ENCODE data around the gene STXBP1.

The STXBP1 gene

DNA sequence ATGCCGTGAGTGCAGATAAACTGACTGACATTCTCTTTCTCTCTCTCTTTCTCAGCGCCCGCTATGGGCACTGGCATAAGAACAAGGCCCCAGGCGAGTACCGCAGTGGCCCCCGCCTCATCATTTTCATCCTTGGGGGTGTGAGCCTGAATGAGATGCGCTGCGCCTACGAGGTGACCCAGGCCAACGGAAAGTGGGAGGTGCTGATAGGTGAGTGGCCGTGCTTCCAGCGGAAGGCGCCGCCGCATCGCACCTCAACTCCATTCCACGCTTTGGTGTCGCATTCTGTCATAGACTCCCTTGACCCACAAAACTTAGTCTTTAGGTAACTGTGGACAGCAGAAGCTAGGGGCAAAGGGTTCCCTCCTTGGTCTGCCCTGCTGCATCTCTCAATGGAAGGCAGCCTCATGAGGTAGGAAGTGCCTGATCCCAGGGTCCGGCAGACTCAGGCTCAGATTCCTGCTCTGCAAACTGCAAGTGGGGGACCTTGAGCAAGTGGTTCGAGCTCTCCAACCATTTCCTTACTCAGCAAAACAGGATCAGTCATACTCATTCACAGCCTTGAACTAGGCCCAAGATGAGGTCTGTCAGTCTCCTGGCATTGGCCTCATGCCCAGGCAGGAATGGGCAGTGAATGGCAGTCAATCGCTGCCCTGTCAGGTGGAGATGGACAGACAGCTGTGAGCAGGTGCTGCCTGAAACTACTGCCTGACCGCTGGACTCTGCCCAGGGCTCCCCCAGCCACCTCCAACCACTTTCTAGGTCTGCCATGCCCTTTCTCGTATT is 70.5 kb downstream of the STXBP1 start:
- H3K27ac ChIP-seq (ENCODE audit: low read depth, low read length): no peak overlapping the region
- no peaks in the 10 kb centered on the region for H3K4me1 ChIP-seq (ENCODE audit: control insufficient read depth, insufficient read depth, low read length)
- no peaks in the 10 kb centered on the region for H3K9me3 ChIP-seq (ENCODE audit: control insufficient read depth, insufficient read depth, low read length)
- no peak overlapping the region for H3K4me3 ChIP-seq (ENCODE audit: low read depth, low read length)
- H3K36me3 ChIP-seq (ENCODE audit: control insufficient read depth, insufficient read depth, low read length): peaks cover 56% of the 10 kb centered on the region
- H3K27me3 ChIP-seq (ENCODE audit: control insufficient read depth, insufficient read depth, low read length): no peaks in the 10 kb centered on the region
- H3K9ac ChIP-seq (ENCODE audit: low read depth, low read length): no peak overlapping the region

DNA sequence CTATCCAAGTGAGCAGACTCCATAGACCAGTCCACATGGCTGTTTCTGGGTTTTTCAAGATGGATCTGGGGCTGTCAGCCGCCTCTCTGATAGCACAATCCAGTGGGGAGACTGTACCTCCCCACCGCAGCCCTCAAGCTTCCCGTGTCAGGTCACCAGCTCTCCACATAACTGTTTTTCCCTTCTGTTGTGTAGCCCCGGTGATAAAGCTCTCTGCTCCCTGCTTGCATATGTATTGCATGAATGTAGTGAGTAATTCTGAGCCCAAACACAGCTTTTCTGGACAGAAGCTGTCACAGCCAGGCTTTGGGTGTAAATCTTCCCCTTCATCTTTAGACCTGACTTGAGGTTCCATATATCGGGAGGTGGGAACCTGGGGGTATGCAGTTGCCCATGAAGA is 71.6 kb downstream of the STXBP1 start:
- no peak overlapping the region for H3K27ac ChIP-seq (ENCODE audit: low read depth, low read length)
- H3K9me3 ChIP-seq (ENCODE audit: control insufficient read depth, insufficient read depth, low read length): no peaks in the 10 kb centered on the region
- no peaks in the 10 kb centered on the region for H3K4me1 ChIP-seq (ENCODE audit: control insufficient read depth, insufficient read depth, low read length)
- H3K27me3 ChIP-seq (ENCODE audit: control insufficient read depth, insufficient read depth, low read length): no peaks in the 10 kb centered on the region
- no peak overlapping the region for H3K9ac ChIP-seq (ENCODE audit: low read depth, low read length)
- no peak overlapping the region for H3K4me3 ChIP-seq (ENCODE audit: low read depth, low read length)
- peaks cover 50% of the 10 kb centered on the region for H3K36me3 ChIP-seq (ENCODE audit: control insufficient read depth, insufficient read depth, low read length)

GRCh38 chr9:127684576-127684975 is 72.5 kb downstream of the STXBP1 start:
- no peaks in the 10 kb centered on the region for H3K4me1 ChIP-seq (ENCODE audit: control insufficient read depth, insufficient read depth, low read length)
- H3K27ac ChIP-seq (ENCODE audit: low read depth, low read length): no peak overlapping the region
- no peak overlapping the region for H3K9ac ChIP-seq (ENCODE audit: low read depth, low read length)
- H3K4me3 ChIP-seq (ENCODE audit: low read depth, low read length): no peak overlapping the region
- no peaks in the 10 kb centered on the region for H3K27me3 ChIP-seq (ENCODE audit: control insufficient read depth, insufficient read depth, low read length)
- no peaks in the 10 kb centered on the region for H3K9me3 ChIP-seq (ENCODE audit: control insufficient read depth, insufficient read depth, low read length)
- H3K36me3 ChIP-seq (ENCODE audit: control insufficient read depth, insufficient read depth, low read length): peaks cover 45% of the 10 kb centered on the region

DNA sequence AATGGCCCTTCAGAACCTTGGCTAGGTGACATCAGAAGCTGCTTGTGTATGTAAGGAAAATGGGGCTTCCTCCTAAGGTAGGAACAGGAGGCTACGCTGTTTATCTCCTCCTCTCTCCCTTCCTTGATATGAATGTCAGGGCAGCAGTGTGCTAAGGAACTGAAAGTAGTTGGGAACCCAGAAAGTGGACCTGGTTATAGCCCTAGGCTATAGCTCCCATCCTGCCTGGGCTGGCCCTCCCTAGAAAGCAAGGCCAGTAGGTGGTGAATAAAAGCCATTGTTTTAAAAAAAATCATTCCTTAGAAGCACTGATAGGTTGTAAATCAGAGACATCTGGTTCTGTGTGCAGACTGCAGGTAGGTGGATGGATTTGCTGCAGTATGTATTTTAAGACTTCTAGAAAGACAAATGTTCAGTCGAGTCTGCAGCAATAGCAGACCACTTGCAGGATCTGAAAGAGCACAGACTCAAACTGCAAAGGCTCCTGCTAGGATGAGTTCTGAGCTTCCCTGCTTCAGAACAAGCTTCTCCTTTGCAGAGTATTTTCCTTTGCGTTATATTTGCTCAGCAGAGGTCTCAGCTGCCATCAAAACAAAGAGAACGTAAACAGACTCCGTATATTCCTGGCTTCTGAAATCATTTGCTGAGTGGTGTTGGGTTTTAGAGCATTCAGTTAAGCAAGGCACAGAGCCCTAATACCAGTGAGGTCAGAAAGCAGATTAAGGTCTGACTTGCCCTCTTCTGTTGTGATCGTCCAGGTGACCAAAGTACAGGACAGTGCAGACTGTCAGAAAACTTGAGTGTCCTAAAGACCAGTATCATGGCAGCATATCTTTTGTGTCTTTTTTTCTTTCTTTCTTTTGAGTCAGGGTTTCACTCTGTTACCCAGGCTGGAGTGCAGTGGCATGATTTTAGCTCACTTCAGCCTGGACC is 74.7 kb downstream of the STXBP1 start:
- Histone ChIP-seq H3K4me1 (ENCODE audit: control insufficient read depth, insufficient read depth, low read length) (no peaks in the 10 kb centered on the region), H3K9ac (ENCODE audit: low read depth, low read length) (no peak overlapping the region), H3K9me3 (ENCODE audit: control insufficient read depth, insufficient read depth, low read length) (0 out of 2 replicates have a peak, but pooled peaks cover 4% of the 10 kb centered on the region), H3K36me3 (ENCODE audit: control insufficient read depth, insufficient read depth, low read length) (peaks cover 26% of the 10 kb centered on the region), H3K27ac (ENCODE audit: low read depth, low read length) (no peak overlapping the region), H3K27me3 (ENCODE audit: control insufficient read depth, insufficient read depth, low read length) (no peaks in the 10 kb centered on the region), H3K4me3 (ENCODE audit: low read depth, low read length) (no peak overlapping the region)

GRCh38 chr9:127689329-127690000 is 77.4 kb downstream of the STXBP1 start:
- H3K4me1 ChIP-seq (ENCODE audit: control insufficient read depth, insufficient read depth, low read length): no peaks in the 10 kb centered on the region
- H3K4me3 ChIP-seq (ENCODE audit: low read depth, low read length): no peak overlapping the region
- H3K27me3 ChIP-seq (ENCODE audit: control insufficient read depth, insufficient read depth, low read length): no peaks in the 10 kb centered on the region
- no peak overlapping the region for H3K27ac ChIP-seq (ENCODE audit: low read depth, low read length)
- no peak overlapping the region for H3K9ac ChIP-seq (ENCODE audit: low read depth, low read length)
- H3K9me3 ChIP-seq (ENCODE audit: control insufficient read depth, insufficient read depth, low read length): 0 out of 2 replicates have a peak, but pooled peaks cover 4% of the 10 kb centered on the region
- no peaks in the 10 kb centered on the region; the same call in 1 of the 2 replicates for H3K36me3 ChIP-seq (ENCODE audit: control insufficient read depth, insufficient read depth, low read length)

DNA sequence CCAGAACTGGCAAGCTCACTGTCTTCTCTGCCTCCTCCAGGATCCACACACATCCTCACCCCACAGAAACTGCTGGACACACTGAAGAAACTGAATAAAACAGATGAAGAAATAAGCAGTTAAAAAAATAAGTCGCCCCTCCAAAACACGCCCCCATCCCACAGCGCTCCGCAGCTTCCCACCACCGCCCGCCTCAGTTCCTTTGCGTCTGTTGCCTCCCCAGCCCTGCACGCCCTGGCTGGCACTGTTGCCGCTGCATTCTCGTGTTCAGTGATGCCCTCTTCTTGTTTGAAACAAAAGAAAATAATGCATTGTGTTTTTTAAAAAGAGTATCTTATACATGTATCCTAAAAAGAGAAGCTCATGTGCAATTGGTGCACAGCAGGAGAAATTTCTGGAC is 78.7 kb downstream of the STXBP1 start:
- Histone ChIP-seq H3K4me1 (ENCODE audit: control insufficient read depth, insufficient read depth, low read length) (no peaks in the 10 kb centered on the region), H3K27me3 (ENCODE audit: control insufficient read depth, insufficient read depth, low read length) (no peaks in the 10 kb centered on the region), H3K9ac (ENCODE audit: low read depth, low read length) (no peak overlapping the region), H3K36me3 (ENCODE audit: control insufficient read depth, insufficient read depth, low read length) (no peaks in the 10 kb centered on the region; the same call in 1 of the 2 replicates), H3K4me3 (ENCODE audit: low read depth, low read length) (no peak overlapping the region), H3K9me3 (ENCODE audit: control insufficient read depth, insufficient read depth, low read length) (0 out of 2 replicates have a peak, but pooled peaks cover 4% of the 10 kb centered on the region), H3K27ac (ENCODE audit: low read depth, low read length) (no peak overlapping the region)

GRCh38 chr9:127692071-127692470 is 80.0 kb downstream of the STXBP1 start:
- no peak overlapping the region for H3K27ac ChIP-seq (ENCODE audit: low read depth, low read length)
- H3K36me3 ChIP-seq (ENCODE audit: control insufficient read depth, insufficient read depth, low read length): no peaks in the 10 kb centered on the region; the same call in 1 of the 2 replicates
- no peaks in the 10 kb centered on the region for H3K27me3 ChIP-seq (ENCODE audit: control insufficient read depth, insufficient read depth, low read length)
- no peak overlapping the region for H3K4me3 ChIP-seq (ENCODE audit: low read depth, low read length)
- no peak overlapping the region for H3K9ac ChIP-seq (ENCODE audit: low read depth, low read length)
- H3K4me1 ChIP-seq (ENCODE audit: control insufficient read depth, insufficient read depth, low read length): no peaks in the 10 kb centered on the region
- 0 out of 2 replicates have a peak, but pooled peaks cover 4% of the 10 kb centered on the region for H3K9me3 ChIP-seq (ENCODE audit: control insufficient read depth, insufficient read depth, low read length)

DNA sequence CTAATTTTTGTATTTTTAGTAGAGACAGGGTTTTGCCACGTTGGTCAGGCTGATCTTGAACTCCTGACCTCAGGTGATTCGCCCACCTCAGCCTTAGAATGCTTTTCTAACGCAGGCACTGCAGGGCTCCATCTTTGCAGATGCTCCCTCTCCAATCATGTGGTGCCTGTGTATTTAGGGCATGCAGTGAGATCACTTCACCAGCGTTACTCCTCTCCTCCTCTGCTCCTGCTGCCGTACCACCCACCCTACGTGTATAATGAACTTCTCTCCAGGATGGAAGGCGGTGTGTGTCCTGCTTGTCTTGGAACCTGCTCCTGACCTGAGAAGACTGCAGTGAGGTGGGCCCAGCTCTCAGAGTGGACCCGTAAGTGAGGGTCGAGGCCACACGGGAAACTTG is 81.1 kb downstream of the STXBP1 start:
- Histone ChIP-seq H3K27ac (ENCODE audit: low read depth, low read length) (no peak overlapping the region), H3K4me3 (ENCODE audit: low read depth, low read length) (no peak overlapping the region), H3K27me3 (ENCODE audit: control insufficient read depth, insufficient read depth, low read length) (no peaks in the 10 kb centered on the region), H3K36me3 (ENCODE audit: control insufficient read depth, insufficient read depth, low read length) (no peaks in the 10 kb centered on the region; the same call in 1 of the 2 replicates), H3K9me3 (ENCODE audit: control insufficient read depth, insufficient read depth, low read length) (0 out of 2 replicates have a peak, but pooled peaks cover 4% of the 10 kb centered on the region), H3K9ac (ENCODE audit: low read depth, low read length) (no peak overlapping the region), H3K4me1 (ENCODE audit: control insufficient read depth, insufficient read depth, low read length) (no peaks in the 10 kb centered on the region)

DNA sequence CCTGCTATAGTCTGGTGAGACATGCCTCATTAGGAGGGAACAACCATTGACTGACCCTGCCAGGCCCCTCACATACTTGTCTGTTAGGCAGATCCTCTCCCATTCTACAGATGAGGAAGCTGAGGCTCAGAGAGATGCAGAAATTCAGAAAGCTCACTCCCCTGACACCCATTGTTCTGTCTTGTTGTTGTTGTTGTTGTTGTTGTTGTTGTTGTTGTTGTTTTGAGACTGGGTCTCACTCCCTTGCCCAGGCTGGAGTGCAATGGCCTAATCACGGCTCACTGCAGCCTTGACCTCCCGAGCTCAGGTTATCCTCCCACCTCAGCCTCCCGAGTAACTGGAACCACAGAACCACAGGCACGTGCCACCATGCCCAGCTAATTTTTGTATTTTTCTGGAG is 81.6 kb downstream of the STXBP1 start:
- Histone ChIP-seq H3K27me3 (ENCODE audit: control insufficient read depth, insufficient read depth, low read length) (no peaks in the 10 kb centered on the region), H3K36me3 (ENCODE audit: control insufficient read depth, insufficient read depth, low read length) (no peaks in the 10 kb centered on the region; the same call in 1 of the 2 replicates), H3K27ac (ENCODE audit: low read depth, low read length) (no peak overlapping the region)

DNA sequence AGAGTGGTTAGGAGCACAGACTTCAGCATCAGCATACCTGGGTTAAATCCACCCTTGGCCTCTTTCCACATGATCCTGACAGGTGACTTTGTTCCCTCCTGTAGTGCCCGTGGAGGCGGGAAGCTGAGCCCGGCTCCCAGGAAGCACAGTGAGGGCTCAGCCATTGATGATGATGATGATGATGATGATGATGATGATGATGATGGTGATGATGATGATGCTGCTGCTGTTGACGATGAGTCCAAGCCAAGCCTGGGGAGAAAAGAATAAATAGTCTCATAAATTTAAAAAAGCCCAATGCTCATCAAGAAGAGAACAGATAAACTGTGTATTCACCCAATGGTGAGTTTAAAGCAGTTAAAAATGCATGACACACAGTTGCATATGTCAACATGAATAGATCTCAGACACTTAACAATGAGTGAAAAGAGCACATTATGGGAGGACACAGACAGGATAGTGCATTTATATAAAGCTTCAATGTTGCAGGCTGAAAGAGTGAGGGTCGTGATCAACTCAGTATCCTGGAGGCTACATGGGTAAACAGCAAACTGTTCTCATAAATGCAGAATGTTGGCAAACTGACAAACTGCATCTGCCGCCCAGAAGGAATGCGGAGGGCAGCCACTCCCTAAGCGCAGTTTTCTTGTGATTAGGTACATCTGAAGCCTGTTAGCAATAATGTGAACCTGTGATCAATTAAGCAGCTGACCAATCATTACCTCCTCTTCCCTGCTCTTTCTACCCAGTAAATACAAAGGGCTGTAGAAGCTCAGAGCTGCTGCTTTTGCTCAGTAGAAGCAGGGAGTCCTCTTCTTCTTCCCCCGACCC is 83.0 kb downstream of the STXBP1 start:
- Histone ChIP-seq H3K4me1 (ENCODE audit: control insufficient read depth, insufficient read depth, low read length) (no peaks in the 10 kb centered on the region), H3K9me3 (ENCODE audit: control insufficient read depth, insufficient read depth, low read length) (no peaks in the 10 kb centered on the region), H3K27me3 (ENCODE audit: control insufficient read depth, insufficient read depth, low read length) (no peaks in the 10 kb centered on the region), H3K4me3 (ENCODE audit: low read depth, low read length) (no peak overlapping the region), H3K9ac (ENCODE audit: low read depth, low read length) (no peak overlapping the region), H3K27ac (ENCODE audit: low read depth, low read length) (no peak overlapping the region), H3K36me3 (ENCODE audit: control insufficient read depth, insufficient read depth, low read length) (no peaks in the 10 kb centered on the region; the same call in 1 of the 2 replicates)

More for the DNA sequence above, 81.6 kb downstream of the STXBP1 start:
- 0 out of 2 replicates have a peak, but pooled peaks cover 4% of the 10 kb centered on the region for H3K9me3 ChIP-seq (ENCODE audit: control insufficient read depth, insufficient read depth, low read length)
- no peak overlapping the region for H3K9ac ChIP-seq (ENCODE audit: low read depth, low read length)
- no peaks in the 10 kb centered on the region for H3K4me1 ChIP-seq (ENCODE audit: control insufficient read depth, insufficient read depth, low read length)
- H3K4me3 ChIP-seq (ENCODE audit: low read depth, low read length): no peak overlapping the region

Measured in HUES48 (cell line).